22Rv1 (cell line): ENCODE results near the gene MTHFD1L.

Source experiments
- CTCF ChIP-seq: fragments of 450-650 bp; IDR thresholded peaks from 2 replicates; pipeline ENCODE4 v1.5.1; 2017; ENCODE audit warnings: mild to moderate bottlenecking
- ZFX ChIP-seq: fragments of 450-650 bp; IDR thresholded peaks from 2 replicates; pipeline ENCODE4 v1.6.1; 2017; ENCODE audit warnings: antibody characterized with exemption, borderline replicate concordance

GRCh38 chr6:150831577-150831976, 33.9 kb upstream of the MTHFD1L start:
- TF ChIP-seq CTCF (no peak), ZFX (no peak)
